Panc1 (cell line): Measurements from ENCODE around the gene HOXA11. TPM values are rescaled to one million over a fixed set of nuclear protein-coding genes. Genes with fewer than 3 reads are reported as not detected.
A peak's percentile ranks its signal among the peaks of the same experiment; 100 is the strongest.

Experiments used
- ATAC-seq: fragments of 200-7000 bp; cut with Tn5 transposase; 2 replicates; pipeline ENCODE4 v1.9.1; 2020; ENCODE audit warnings: mild to moderate bottlenecking, moderate library complexity
- BruUV-seq: library from RNA; stranded (reverse); fragments of 400-500 nt; replicated peaks from 2 replicates; lab custom pipeline; 2021; lab: Mats Ljungman, UMichigan
- CTCF ChIA-PET: fragments of 300-600 bp; sonication (Branson Sonifier 250); formaldehyde crosslinking; loops from one replicate; lab custom pipeline; 2022; ENCODE audit warnings: antibody characterized with exemption; lab: Charles Lee
- POLR2A ChIA-PET: fragments of 300-600 bp; sonication (Branson Sonifier 250); formaldehyde crosslinking; loops from one replicate; lab custom pipeline; 2022; ENCODE audit warnings: antibody characterized with exemption; lab: Charles Lee
- DNase-seq: peaks from one replicate; pipeline ENCODE4 v3.0.0-alpha.2; 2010; ENCODE audit warnings: low read depth, low spot score
- H3K27ac ChIP-seq: 2 replicates; pipeline ENCODE4 v1.5.1; 2011; ENCODE audit warnings: mild to moderate bottlenecking, low read length, inconsistent platforms
- H3K27me3 ChIP-seq: fragments of 200-500 bp; sonication (Bioruptor generic); 2 replicates; pipeline ENCODE4 v1.6.0; 2014; ENCODE audit warnings: low read length, inconsistent platforms; ENCODE audit not compliant: control insufficient read depth, insufficient read depth
- H3K36me3 ChIP-seq: fragments of 200-500 bp; sonication (Bioruptor generic); 2 replicates; pipeline ENCODE4 v1.5.1; 2014; ENCODE audit warnings: inconsistent platforms, mild to moderate bottlenecking, low read length, moderate library complexity; ENCODE audit not compliant: control insufficient read depth, insufficient read depth
- H3K4me1 ChIP-seq: 2 replicates; pipeline ENCODE4 v1.5.1; 2011; ENCODE audit warnings: inconsistent platforms, mild to moderate bottlenecking, low read length, moderate library complexity; ENCODE audit not compliant: control insufficient read depth, insufficient read depth
- H3K4me3 ChIP-seq, 2 experiments: 2 replicates each; pipeline ENCODE4 v1.5.1; 2011 to 2012; ENCODE audit warnings: low read depth in 2 of 2, low read length in 2 of 2, mild to moderate bottlenecking in 2 of 2, inconsistent platforms in 1 of 2, moderate library complexity in 1 of 2
- H3K9me3 ChIP-seq: fragments of 200-500 bp; sonication (Bioruptor generic); 2 replicates; pipeline ENCODE4 v1.5.1; 2014; ENCODE audit warnings: low read depth, mild to moderate bottlenecking, inconsistent platforms, low read length, moderate library complexity; ENCODE audit not compliant: control insufficient read depth, insufficient read depth
- CTCF ChIP-seq: fragments of 450-650 bp; IDR thresholded peaks from 2 replicates; pipeline ENCODE4 v1.5.1; 2017; ENCODE audit warnings: mild to moderate bottlenecking
- POLR2AphosphoS5 ChIP-seq: IDR thresholded peaks from 2 replicates; pipeline ENCODE4 v1.6.1; 2012; ENCODE audit warnings: mild to moderate bottlenecking, low read depth, low read length, moderate library complexity
- SIN3A ChIP-seq: IDR thresholded peaks from 2 replicates; pipeline ENCODE4 v1.6.1; 2012; ENCODE audit warnings: low read depth, mild to moderate bottlenecking, low read length, moderate library complexity, borderline replicate concordance; ENCODE audit not compliant: insufficient read depth
- TCF7L2 ChIP-seq: IDR thresholded peaks from 2 replicates; pipeline ENCODE4 v1.6.1; 2011; ENCODE audit warnings: mild to moderate bottlenecking, low read depth, low read length, inconsistent platforms
- in situ Hi-C: cut with HindIII; loops from 2 replicates; pipeline ENCODE4 v1.10.0; 2016; ENCODE audit warnings: low sequenced_read_pairs, low pct_unique_long_range_greater_than_20kb
- intact Hi-C: fragments of 100-400 bp; cut with micrococcal nuclease; formaldehyde crosslinking; loops from one replicate; pipeline ENCODE4 v1.10.0; 2022; ENCODE audit not compliant: unreplicated experiment
- total RNA-seq: library from RNA; stranded (reverse); gene quantifications from one replicate; pipeline ENCODE4 v1.2.1, GENCODE V29; 2021; ENCODE audit not compliant: unreplicated experiment
- TF ChIP-seq, protein P1 (sequence below), 2 experiments: IDR thresholded peaks; 2 replicates each; pipeline ENCODE4 v1.6.1; 2011 to 2012; ENCODE audit warnings: low read depth in 2 of 2, control low read depth in 1 of 2, low read length in 1 of 2, mild to moderate bottlenecking in 1 of 2, moderate library complexity in 1 of 2; ENCODE audit not compliant: insufficient read depth in 1 of 2

The HOXA11 gene
- total RNA-seq, 1 experiment from 2014 or later = 0.57 TPM

DNA sequence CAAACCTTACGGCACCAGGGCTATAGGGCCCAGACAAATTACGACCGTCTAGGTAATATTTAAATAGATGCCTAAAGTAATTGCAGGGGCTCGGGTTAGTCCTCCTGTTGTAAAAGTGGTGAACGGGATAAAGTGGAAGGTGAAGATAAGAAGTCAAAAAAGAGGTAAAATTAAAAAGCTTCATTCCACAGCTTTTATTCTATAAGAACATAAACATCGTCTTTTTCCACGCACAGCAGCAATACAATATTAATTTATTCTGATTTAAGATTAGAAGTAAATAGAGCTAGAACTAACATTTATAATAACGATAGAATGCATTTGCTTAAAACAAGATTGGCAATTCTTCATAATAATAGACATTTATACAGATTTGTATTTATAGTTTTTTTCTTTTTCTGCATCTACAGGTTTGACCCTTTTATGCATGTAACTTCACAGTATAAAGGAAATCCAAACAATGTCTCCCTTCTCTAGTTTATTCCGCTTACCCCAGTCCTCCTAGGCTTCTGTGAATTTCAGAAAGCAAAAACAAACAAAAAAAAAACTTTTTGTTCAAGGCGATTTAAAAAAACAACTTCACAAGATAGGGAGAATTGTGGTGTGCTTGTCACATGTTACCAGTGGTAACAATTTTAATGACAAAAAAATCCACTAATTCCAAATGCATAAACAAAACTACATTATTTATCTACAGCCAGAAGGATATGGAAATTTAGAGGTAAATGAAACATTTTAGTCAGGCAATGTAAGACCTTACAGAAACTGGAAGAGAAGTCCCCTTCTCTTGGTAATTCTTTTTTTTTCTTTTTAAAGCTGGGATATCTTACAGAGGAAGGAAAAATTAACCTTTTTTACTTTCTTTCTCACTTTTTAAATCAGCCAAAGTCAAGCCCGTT lies 14.4 kb downstream of the HOXA11 start:
- H3K27me3 ChIP-seq = no peaks in the 10 kb centered on the region
- CTCF ChIA-PET = interaction anchor here (0.7 to 1.4 kb wide), 2 partner anchors 9 kb away, joined by 3 to 4 read pairs; no protein-coding TSS in a partner anchor
- H3K27ac ChIP-seq = no peak overlapping the region
- POLR2A ChIA-PET = no interaction called here
- in situ Hi-C loops = no loop called here
- no peak for TF ChIP-seq CTCF
- TF ChIP-seq SIN3A = no peak
- TF ChIP-seq, protein P1, sequence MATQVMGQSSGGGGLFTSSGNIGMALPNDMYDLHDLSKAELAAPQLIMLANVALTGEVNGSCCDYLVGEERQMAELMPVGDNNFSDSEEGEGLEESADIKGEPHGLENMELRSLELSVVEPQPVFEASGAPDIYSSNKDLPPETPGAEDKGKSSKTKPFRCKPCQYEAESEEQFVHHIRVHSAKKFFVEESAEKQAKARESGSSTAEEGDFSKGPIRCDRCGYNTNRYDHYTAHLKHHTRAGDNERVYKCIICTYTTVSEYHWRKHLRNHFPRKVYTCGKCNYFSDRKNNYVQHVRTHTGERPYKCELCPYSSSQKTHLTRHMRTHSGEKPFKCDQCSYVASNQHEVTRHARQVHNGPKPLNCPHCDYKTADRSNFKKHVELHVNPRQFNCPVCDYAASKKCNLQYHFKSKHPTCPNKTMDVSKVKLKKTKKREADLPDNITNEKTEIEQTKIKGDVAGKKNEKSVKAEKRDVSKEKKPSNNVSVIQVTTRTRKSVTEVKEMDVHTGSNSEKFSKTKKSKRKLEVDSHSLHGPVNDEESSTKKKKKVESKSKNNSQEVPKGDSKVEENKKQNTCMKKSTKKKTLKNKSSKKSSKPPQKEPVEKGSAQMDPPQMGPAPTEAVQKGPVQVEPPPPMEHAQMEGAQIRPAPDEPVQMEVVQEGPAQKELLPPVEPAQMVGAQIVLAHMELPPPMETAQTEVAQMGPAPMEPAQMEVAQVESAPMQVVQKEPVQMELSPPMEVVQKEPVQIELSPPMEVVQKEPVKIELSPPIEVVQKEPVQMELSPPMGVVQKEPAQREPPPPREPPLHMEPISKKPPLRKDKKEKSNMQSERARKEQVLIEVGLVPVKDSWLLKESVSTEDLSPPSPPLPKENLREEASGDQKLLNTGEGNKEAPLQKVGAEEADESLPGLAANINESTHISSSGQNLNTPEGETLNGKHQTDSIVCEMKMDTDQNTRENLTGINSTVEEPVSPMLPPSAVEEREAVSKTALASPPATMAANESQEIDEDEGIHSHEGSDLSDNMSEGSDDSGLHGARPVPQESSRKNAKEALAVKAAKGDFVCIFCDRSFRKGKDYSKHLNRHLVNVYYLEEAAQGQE (IDR thresholded peaks at IDR 0.05; ENCODE audit: insufficient read depth in 1 of 2, low read depth in 2 of 2, low read length in 1 of 2) = no peak
- no peak for TF ChIP-seq TCF7L2
- peaks cover 5% of the 10 kb centered on the region; the same call in 1 of the 2 replicates for H3K4me1 ChIP-seq
- no peak overlapping the region for H3K4me3 ChIP-seq
- H3K9me3 ChIP-seq = no peaks in the 10 kb centered on the region
- DNase-seq (no peak), ATAC-seq (no peak)
- intact Hi-C loops = no loop called here
- H3K36me3 ChIP-seq = no peaks in the 10 kb centered on the region
- no TSS peak for BruUV-seq

DNA sequence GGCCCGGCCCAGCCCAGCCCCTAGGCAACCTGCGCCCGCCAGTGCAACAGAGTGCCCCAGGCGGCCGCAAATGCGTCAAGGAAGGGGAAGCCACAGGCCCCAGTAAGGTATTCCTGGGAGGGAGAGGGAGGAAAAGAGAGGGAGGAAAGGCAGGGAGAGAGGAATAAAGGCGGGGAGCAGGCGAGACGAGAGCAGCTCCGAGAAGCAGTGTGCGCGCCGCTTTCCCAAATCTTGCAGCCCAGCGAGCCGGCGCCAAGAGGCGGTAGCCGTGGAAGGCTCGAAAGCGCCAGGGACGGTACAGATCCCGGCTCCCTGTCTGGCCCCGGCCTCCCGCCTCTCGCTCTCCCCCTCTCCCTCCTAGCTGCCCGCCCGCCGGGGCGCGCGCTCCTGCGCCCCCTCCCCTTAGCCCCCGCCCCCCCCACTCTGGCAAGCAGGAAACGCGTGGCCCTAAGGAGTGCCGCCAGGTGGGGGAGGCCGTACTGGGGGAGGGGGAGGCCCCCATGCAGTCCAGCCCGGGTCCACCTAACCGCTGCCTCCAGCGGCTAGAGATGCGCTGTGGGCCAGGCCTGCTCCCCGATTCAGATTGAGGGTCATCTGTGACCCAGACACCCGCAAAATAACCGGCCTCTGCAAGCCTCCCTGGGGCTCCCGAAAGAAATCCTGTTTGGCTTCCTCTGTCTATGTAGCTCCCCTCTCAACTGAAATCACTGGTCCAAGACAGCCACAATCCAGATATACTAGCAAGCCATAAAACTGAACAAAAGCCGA lies 15.2 kb downstream of the HOXA11 start:
- no peak overlapping the region for H3K27ac ChIP-seq
- in situ Hi-C loops = no loop called here
- ChIA-PET POLR2A (no interaction called here), CTCF (interaction anchor here (1.4 kb wide), 1 partner anchor 10 kb away, joined by 4 read pairs; no protein-coding TSS in a partner anchor)
- H3K9me3 ChIP-seq = no peaks in the 10 kb centered on the region
- H3K36me3 ChIP-seq = no peaks in the 10 kb centered on the region
- DNase-seq (no peak), ATAC-seq (peak; percentile 43)
- peaks cover 5% of the 10 kb centered on the region; the same call in 1 of the 2 replicates for H3K4me1 ChIP-seq
- TF ChIP-seq TCF7L2 (no peak), CTCF (no peak), SIN3A (no peak), POLR2AphosphoS5 (no peak)
- TF ChIP-seq, protein P1 (IDR thresholded peaks at IDR 0.05; ENCODE audit: insufficient read depth in 1 of 2, low read depth in 2 of 2, low read length in 1 of 2) = no peak
- intact Hi-C loops = no loop called here
- peak overlapping the region; percentile 20 to 42; a peak in 3 of 4 replicates for H3K4me3 ChIP-seq
- H3K27me3 ChIP-seq = no peaks in the 10 kb centered on the region
- no TSS peak for BruUV-seq
